Measurements from ENCODE around the gene EDAR.

EDAR gene

DNA sequence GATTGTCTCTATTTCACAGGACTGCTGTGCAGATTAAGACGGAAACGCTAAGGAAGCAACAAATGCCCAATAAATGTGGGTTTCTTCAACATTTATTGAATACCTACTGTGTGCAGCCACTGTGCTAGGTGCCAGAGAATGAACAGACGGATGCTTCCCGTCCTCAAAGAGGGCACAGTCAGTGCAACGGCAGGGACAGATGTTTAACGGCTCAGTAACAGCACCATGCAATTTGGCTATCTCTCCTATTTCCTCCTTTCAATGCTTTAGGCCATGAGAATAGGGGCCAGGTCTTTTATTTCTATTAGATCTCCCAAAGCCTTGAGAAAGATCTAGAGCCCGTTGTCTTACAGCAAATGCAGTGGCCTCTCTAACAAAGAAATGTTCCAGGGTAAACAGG lies 7.2 kb downstream of the EDAR start:
- no peak overlapping the region for H2BK120ac ChIP-seq (ENCODE audit: low read depth, low read length)
- no peak overlapping the region for H3K4ac ChIP-seq (ENCODE audit: low read depth in 1 of 2, low read length in 2 of 2)
- H2BK5ac ChIP-seq (ENCODE audit: low read depth, low read length, poor library complexity, severe bottlenecking), result no peak overlapping the region
- H3K36me3 ChIP-seq (ENCODE audit: control insufficient read depth in 1 of 2, insufficient read depth in 2 of 2, low read depth in 1 of 2, low read length in 2 of 2), result no peaks in the 10 kb centered on the region
- DNase-seq, result no peak
- no peak overlapping the region for H3K9ac ChIP-seq (ENCODE audit: low read length)
- no peak overlapping the region for H2AK5ac ChIP-seq (ENCODE audit: low read length, severe bottlenecking)
- H3K4me2 ChIP-seq (ENCODE audit: low read length, poor library complexity, severe bottlenecking), result no peak overlapping the region
- no peak overlapping the region for H4K8ac ChIP-seq (ENCODE audit: low read length)
- no peak overlapping the region for H3K23ac ChIP-seq (ENCODE audit: low read length in 2 of 2)
- no peak overlapping the region for H3K18ac ChIP-seq (ENCODE audit: low read depth in 1 of 2, low read length in 2 of 2)
- H4K91ac ChIP-seq (ENCODE audit: low read length), result no peak overlapping the region
- peaks cover 40 to 89% of the 10 kb centered on the region in 2 experiments for H3K27me3 ChIP-seq (ENCODE audit: control insufficient read depth in 1 of 2, insufficient read depth in 1 of 2, low read length in 2 of 2)
- H2AFZ ChIP-seq (ENCODE audit: low read depth, low read length), result no peak overlapping the region
- H2BK15ac ChIP-seq (ENCODE audit: low read depth, poor library complexity, severe bottlenecking), result no peak overlapping the region
- no peak overlapping the region for H3K27ac ChIP-seq (ENCODE audit: low read length, poor library complexity, severe bottlenecking)
- WGBS, result 74% methylated on average over 7 of the region's 7 CpGs
- no peak overlapping the region for H3K4me3 ChIP-seq (ENCODE audit: insufficient read depth in 1 of 2, low read depth in 1 of 2, low read length in 2 of 2)
- H3K4me1 ChIP-seq (ENCODE audit: control insufficient read depth, insufficient read depth, low read depth, low read length), result peaks cover 22% of the 10 kb centered on the region
- no peak overlapping the region for H2BK12ac ChIP-seq (ENCODE audit: low read length in 2 of 2)
- H3K14ac ChIP-seq (ENCODE audit: low read length in 2 of 2), result no peak overlapping the region
- no peaks in the 10 kb centered on the region for H3K9me3 ChIP-seq (ENCODE audit: control insufficient read depth, low read length)
- no peaks in the 10 kb centered on the region for H3K79me1 ChIP-seq (replicated peaks; ENCODE audit: low read length, poor library complexity, severe bottlenecking)

DNA sequence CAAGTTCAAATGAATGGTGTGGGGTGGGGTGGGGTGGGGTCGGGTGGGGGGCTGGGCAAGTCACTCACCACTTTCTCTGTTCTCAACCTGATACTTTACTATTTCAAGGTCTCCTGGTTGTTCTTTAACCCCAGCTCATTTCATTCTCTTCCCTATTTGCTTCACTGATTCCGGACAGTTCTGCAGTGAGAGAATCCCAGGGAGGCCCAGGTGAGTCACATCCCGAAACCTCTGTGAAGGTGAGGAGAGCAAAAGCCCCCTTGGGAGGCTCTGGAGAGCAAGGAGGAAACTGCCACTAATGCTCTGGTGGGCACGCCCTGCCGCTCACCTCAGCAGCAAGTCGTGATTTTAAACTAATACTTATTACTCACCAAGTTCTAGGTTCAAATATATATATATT lies 8.9 kb downstream of the EDAR start:
- H2AFZ ChIP-seq (ENCODE audit: low read depth, low read length), result no peak overlapping the region
- no peak overlapping the region for H4K91ac ChIP-seq (ENCODE audit: low read length)
- no peak overlapping the region for H3K4ac ChIP-seq (ENCODE audit: low read depth in 1 of 2, low read length in 2 of 2)
- 90% methylated on average over 2 of the region's 6 CpGs for WGBS
- H3K36me3 ChIP-seq (ENCODE audit: control insufficient read depth in 1 of 2, insufficient read depth in 2 of 2, low read depth in 1 of 2, low read length in 2 of 2), result no peaks in the 10 kb centered on the region
- H3K27ac ChIP-seq (ENCODE audit: low read length, poor library complexity, severe bottlenecking), result no peak overlapping the region
- H3K23ac ChIP-seq (ENCODE audit: low read length in 2 of 2), result no peak overlapping the region
- H4K8ac ChIP-seq (ENCODE audit: low read length), result no peak overlapping the region
- no peak overlapping the region for H2AK5ac ChIP-seq (ENCODE audit: low read length, severe bottlenecking)
- H2BK15ac ChIP-seq (ENCODE audit: low read depth, poor library complexity, severe bottlenecking), result peak overlapping the region; percentile 21
- H3K9ac ChIP-seq (ENCODE audit: low read length), result no peak overlapping the region
- H3K18ac ChIP-seq (ENCODE audit: low read depth in 1 of 2, low read length in 2 of 2), result no peak overlapping the region
- no peak overlapping the region for H2BK12ac ChIP-seq (ENCODE audit: low read length in 2 of 2)
- DNase-seq, result no peak
- H3K14ac ChIP-seq (ENCODE audit: low read length in 2 of 2), result no peak overlapping the region
- H3K4me2 ChIP-seq (ENCODE audit: low read length, poor library complexity, severe bottlenecking), result no peak overlapping the region
- no peak overlapping the region for H2BK5ac ChIP-seq (ENCODE audit: low read depth, low read length, poor library complexity, severe bottlenecking)
- no peak overlapping the region for H3K4me3 ChIP-seq (ENCODE audit: insufficient read depth in 1 of 2, low read depth in 1 of 2, low read length in 2 of 2)
- H3K79me1 ChIP-seq (replicated peaks; ENCODE audit: low read length, poor library complexity, severe bottlenecking), result no peaks in the 10 kb centered on the region
- H3K4me1 ChIP-seq (ENCODE audit: control insufficient read depth, insufficient read depth, low read depth, low read length), result peaks cover 22% of the 10 kb centered on the region
- H3K27me3 ChIP-seq (ENCODE audit: control insufficient read depth in 1 of 2, insufficient read depth in 1 of 2, low read length in 2 of 2), result peaks cover 30 to 86% of the 10 kb centered on the region in 2 experiments
- H3K9me3 ChIP-seq (ENCODE audit: control insufficient read depth, low read length), result no peaks in the 10 kb centered on the region
- H2BK120ac ChIP-seq (ENCODE audit: low read depth, low read length), result no peak overlapping the region

- Histone ChIP-seq H3K9ac (ENCODE audit: low read length) (no peak overlapping the region), H3K4me3 (ENCODE audit: insufficient read depth in 1 of 2, low read depth in 1 of 2, low read length in 2 of 2) (no peak overlapping the region), H2AFZ (ENCODE audit: low read depth, low read length) (no peak overlapping the region), H4K8ac (ENCODE audit: low read length) (no peak overlapping the region), H3K27me3 (ENCODE audit: control insufficient read depth in 1 of 2, insufficient read depth in 1 of 2, low read length in 2 of 2) (peaks cover 29 to 83% of the 10 kb centered on the region in 2 experiments), H3K18ac (ENCODE audit: low read depth in 1 of 2, low read length in 2 of 2) (no peak overlapping the region), H2BK120ac (ENCODE audit: low read depth, low read length) (no peak overlapping the region), H2BK15ac (ENCODE audit: low read depth, poor library complexity, severe bottlenecking) (no peak overlapping the region), H3K79me1 (replicated peaks; ENCODE audit: low read length, poor library complexity, severe bottlenecking) (no peaks in the 10 kb centered on the region), H3K4me1 (ENCODE audit: control insufficient read depth, insufficient read depth, low read depth, low read length) (peaks cover 23% of the 10 kb centered on the region), H3K23ac (ENCODE audit: low read length in 2 of 2) (no peak overlapping the region), H2BK5ac (ENCODE audit: low read depth, low read length, poor library complexity, severe bottlenecking) (no peak overlapping the region), H3K14ac (ENCODE audit: low read length in 2 of 2) (no peak overlapping the region), H3K4ac (ENCODE audit: low read depth in 1 of 2, low read length in 2 of 2) (no peak overlapping the region), H3K36me3 (ENCODE audit: control insufficient read depth in 1 of 2, insufficient read depth in 2 of 2, low read depth in 1 of 2, low read length in 2 of 2) (no peaks in the 10 kb centered on the region), H2BK12ac (ENCODE audit: low read length in 2 of 2) (no peak overlapping the region), H3K27ac (ENCODE audit: low read length, poor library complexity, severe bottlenecking) (peak overlapping the region; percentile 80), H4K91ac (ENCODE audit: low read length) (no peak overlapping the region), H2AK5ac (ENCODE audit: low read length, severe bottlenecking) (no peak overlapping the region), H3K4me2 (ENCODE audit: low read length, poor library complexity, severe bottlenecking) (no peak overlapping the region), H3K9me3 (ENCODE audit: control insufficient read depth, low read length) (no peaks in the 10 kb centered on the region)
- 92% methylated on average over 2 of the region's 3 CpGs for WGBS
- DNase-seq, result no peak
Observed at GRCh38 chr2:108979461-108979860, 9.6 kb downstream of the EDAR start.

DNA sequence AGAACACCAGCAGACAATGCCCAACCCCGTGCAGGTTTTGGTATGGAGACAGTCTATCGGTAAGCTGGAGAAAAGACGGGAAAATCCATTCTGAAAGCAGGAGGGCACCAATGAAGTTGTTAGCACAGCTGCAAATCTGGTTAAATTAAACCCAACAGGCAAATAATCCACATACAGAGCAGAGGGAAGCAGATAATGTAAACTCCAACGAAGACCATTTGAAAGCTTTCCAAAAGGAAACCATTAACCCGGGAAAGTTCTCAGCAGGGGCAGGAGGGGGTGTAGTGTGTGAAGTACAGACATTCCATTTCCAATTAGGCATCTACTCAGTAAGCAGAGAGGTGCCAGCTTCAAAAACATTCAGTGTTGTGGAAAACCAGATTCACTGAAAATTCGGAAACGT lies 10.3 kb downstream of the EDAR start:
- Histone ChIP-seq H2BK15ac (ENCODE audit: low read depth, poor library complexity, severe bottlenecking) (no peak overlapping the region), H2AFZ (ENCODE audit: low read depth, low read length) (no peak overlapping the region), H3K23ac (ENCODE audit: low read length in 2 of 2) (no peak overlapping the region), H3K14ac (ENCODE audit: low read length in 2 of 2) (no peak overlapping the region), H3K27ac (ENCODE audit: low read length, poor library complexity, severe bottlenecking) (peak overlapping the region; percentile 80), H4K8ac (ENCODE audit: low read length) (no peak overlapping the region), H3K9me3 (ENCODE audit: control insufficient read depth, low read length) (no peaks in the 10 kb centered on the region), H3K4me2 (ENCODE audit: low read length, poor library complexity, severe bottlenecking) (peak overlapping the region; percentile 8), H3K4me3 (ENCODE audit: insufficient read depth in 1 of 2, low read depth in 1 of 2, low read length in 2 of 2) (no peak overlapping the region), H4K91ac (ENCODE audit: low read length) (no peak overlapping the region), H3K27me3 (ENCODE audit: control insufficient read depth in 1 of 2, insufficient read depth in 1 of 2, low read length in 2 of 2) (peaks cover 21 to 76% of the 10 kb centered on the region in 2 experiments), H2BK120ac (ENCODE audit: low read depth, low read length) (no peak overlapping the region), H2AK5ac (ENCODE audit: low read length, severe bottlenecking) (no peak overlapping the region), H3K18ac (ENCODE audit: low read depth in 1 of 2, low read length in 2 of 2) (no peak overlapping the region), H3K36me3 (ENCODE audit: control insufficient read depth in 1 of 2, insufficient read depth in 2 of 2, low read depth in 1 of 2, low read length in 2 of 2) (no peaks in the 10 kb centered on the region), H3K9ac (ENCODE audit: low read length) (no peak overlapping the region), H3K79me1 (replicated peaks; ENCODE audit: low read length, poor library complexity, severe bottlenecking) (no peaks in the 10 kb centered on the region), H3K4ac (ENCODE audit: low read depth in 1 of 2, low read length in 2 of 2) (no peak overlapping the region), H3K4me1 (ENCODE audit: control insufficient read depth, insufficient read depth, low read depth, low read length) (peaks cover 23% of the 10 kb centered on the region), H2BK12ac (ENCODE audit: low read length in 2 of 2) (no peak overlapping the region), H2BK5ac (ENCODE audit: low read depth, low read length, poor library complexity, severe bottlenecking) (no peak overlapping the region)
- 61% methylated on average over 7 of the region's 7 CpGs for WGBS
- DNase-seq, result peak; percentile 7

Data from mesenchymal stem cell (in vitro differentiated cells and primary cell).